Endothelial cell (in vitro differentiated cells): ENCODE data around the gene NFIX. TPM values are rescaled to one million over a fixed set of nuclear protein-coding genes. Genes with fewer than 3 reads are reported as not detected.

ENCODE experiments used
- DNase-seq: peaks from one replicate; pipeline ENCODE4 v3.0.0; 2021; ENCODE audit warnings: low spot score
- H3K27ac Mint-ChIP-seq: one replicate; pipeline ENCODE4 v1.8.0; 2021; ENCODE audit warnings: mixed read lengths, inconsistent platforms; ENCODE audit not compliant: unreplicated experiment
- H3K27me3 Mint-ChIP-seq: one replicate; pipeline ENCODE4 v1.8.0; 2021; ENCODE audit warnings: mild to moderate bottlenecking, moderate library complexity, mixed read lengths, inconsistent platforms; ENCODE audit not compliant: unreplicated experiment
- H3K36me3 Mint-ChIP-seq: one replicate; pipeline ENCODE4 v1.8.0; 2021; ENCODE audit warnings: mild to moderate bottlenecking, low read depth, mixed read lengths, inconsistent platforms; ENCODE audit not compliant: unreplicated experiment
- H3K4me1 Mint-ChIP-seq: one replicate; pipeline ENCODE4 v1.8.0; 2021; ENCODE audit warnings: mild to moderate bottlenecking, mixed read lengths, inconsistent platforms; ENCODE audit not compliant: unreplicated experiment
- H3K4me3 Mint-ChIP-seq: one replicate; pipeline ENCODE4 v1.8.0; 2021; ENCODE audit warnings: mild to moderate bottlenecking, mixed read lengths, inconsistent platforms; ENCODE audit not compliant: unreplicated experiment
- H3K9me3 Mint-ChIP-seq: one replicate; pipeline ENCODE4 v1.8.0; 2021; ENCODE audit warnings: mixed read lengths, inconsistent platforms; ENCODE audit not compliant: unreplicated experiment
- total RNA-seq: library from RNA; stranded (reverse); fragmentation: NEBNext Ultra II Directional; extraction: Animal tissue kit (Norgen Biotek cat#: 25700); gene quantifications from one replicate; pipeline ENCODE4 v1.2.1, GENCODE V29; 2021; ENCODE audit not compliant: unreplicated experiment
- TF ChIP-seq, protein P1 (sequence below): fragments of 200-600 bp; sonication (generic); IDR thresholded peaks from one replicate; pipeline ENCODE4 v1.5.0; 2021; ENCODE audit warnings: antibody characterized with exemption; ENCODE audit not compliant: unreplicated experiment

NFIX gene
- total RNA-seq, 1 donor from 2014 or later = 9.9 TPM

DNA sequence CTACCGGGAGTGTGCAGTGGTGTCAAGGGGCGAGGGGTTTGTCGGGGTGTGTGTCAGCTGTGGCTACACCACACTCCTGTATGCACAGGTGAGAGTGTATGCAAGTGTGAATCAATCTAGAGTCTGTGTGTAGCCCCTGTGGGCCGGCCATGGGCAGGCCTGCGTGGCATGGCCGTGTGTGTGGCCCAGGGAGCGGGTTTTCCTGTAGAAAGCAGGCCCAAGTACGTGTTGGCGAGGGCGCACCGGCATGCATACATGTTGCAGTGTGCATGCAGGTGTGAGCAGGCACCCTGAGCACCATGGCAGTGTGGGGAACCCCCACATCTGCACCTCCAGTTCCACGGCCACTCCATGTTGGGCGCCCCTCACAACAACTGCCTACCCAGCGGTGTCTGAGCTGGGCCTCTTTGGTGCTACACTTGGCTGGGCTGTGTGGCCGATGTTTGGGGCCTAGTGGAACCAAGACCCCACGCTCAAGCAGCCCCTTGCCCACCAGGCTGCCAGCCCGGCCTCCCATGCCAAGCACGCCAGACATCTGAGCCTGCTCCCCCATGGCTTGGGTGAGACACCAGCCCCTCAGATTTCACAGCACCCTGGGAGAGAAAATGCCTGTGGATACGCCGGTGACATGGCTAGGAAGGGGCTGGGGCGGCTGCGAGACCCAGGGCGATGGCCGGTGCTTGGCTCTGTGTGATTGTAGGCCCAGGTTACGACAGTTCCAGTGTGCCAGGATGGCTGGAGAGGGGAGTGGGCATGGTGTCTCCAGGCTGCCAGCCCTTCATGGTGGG is 2.1 kb downstream of the NFIX start:
- Mint-ChIP-seq H3K27me3 (peaks cover 46% of the 10 kb centered on the region), H3K4me3 (peak overlapping the region; percentile 73), H3K36me3 (peaks cover 9% of the 10 kb centered on the region), H3K4me1 (peaks cover 6% of the 10 kb centered on the region), H3K9me3 (no peaks in the 10 kb centered on the region), H3K27ac (no peak overlapping the region)
- no peak for DNase-seq
- TF ChIP-seq, protein P1, sequence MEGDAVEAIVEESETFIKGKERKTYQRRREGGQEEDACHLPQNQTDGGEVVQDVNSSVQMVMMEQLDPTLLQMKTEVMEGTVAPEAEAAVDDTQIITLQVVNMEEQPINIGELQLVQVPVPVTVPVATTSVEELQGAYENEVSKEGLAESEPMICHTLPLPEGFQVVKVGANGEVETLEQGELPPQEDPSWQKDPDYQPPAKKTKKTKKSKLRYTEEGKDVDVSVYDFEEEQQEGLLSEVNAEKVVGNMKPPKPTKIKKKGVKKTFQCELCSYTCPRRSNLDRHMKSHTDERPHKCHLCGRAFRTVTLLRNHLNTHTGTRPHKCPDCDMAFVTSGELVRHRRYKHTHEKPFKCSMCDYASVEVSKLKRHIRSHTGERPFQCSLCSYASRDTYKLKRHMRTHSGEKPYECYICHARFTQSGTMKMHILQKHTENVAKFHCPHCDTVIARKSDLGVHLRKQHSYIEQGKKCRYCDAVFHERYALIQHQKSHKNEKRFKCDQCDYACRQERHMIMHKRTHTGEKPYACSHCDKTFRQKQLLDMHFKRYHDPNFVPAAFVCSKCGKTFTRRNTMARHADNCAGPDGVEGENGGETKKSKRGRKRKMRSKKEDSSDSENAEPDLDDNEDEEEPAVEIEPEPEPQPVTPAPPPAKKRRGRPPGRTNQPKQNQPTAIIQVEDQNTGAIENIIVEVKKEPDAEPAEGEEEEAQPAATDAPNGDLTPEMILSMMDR = no peak

DNA sequence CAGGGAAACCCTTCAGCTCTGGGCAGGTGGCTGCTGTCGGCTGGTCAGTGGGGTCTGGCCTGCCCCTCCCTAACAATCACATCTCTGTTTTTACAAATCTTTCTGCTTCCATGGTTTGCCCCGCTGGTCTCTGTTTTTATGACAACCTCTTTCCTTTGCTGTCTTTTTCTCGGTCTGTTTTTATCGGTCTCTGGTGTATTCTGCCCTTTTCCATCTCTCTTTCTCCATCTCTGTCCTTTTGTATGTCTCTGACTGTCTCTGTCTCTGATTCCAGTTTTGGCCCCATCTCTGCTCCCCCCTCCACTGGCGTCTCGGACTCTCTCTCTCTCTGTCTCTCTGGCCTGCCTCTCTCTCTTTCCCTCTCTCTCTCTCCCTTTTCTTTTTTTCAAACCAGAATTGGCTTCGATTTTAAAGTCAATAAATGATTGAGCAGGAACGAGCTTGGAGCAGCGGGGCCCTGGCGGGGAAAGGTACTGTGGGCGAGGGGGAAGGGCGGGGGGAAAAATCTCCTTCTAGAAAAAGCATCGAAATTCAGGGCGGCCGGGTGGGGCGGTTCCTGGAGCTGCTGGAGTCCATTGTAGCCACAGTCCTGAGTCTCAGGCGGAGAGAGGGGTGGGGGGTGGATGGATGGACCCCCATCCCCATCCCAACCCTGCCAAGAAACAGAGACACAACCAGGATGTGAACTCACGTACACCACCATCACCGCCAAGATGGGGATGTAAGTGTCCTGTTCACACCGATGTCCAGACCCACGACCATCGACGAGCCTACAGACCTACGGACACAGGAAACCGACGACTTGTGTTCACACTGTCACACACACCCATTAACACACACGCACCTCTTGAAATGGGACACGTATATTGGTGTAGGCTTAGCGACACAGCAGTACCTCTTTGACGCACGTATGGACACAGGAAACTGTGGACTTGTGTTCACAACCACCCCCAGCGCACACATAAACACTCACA is 3.0 kb downstream of the NFIX start:
- DNase-seq = no peak
- H3K9me3 Mint-ChIP-seq = no peaks in the 10 kb centered on the region
- TF ChIP-seq, protein P1 = no peak
- H3K27ac Mint-ChIP-seq = peak overlapping the region; percentile 55
- no peak overlapping the region for H3K4me3 Mint-ChIP-seq
- H3K27me3 Mint-ChIP-seq = peaks cover 52% of the 10 kb centered on the region
- peaks cover 9% of the 10 kb centered on the region for H3K36me3 Mint-ChIP-seq
- H3K4me1 Mint-ChIP-seq = peaks cover 6% of the 10 kb centered on the region

DNA sequence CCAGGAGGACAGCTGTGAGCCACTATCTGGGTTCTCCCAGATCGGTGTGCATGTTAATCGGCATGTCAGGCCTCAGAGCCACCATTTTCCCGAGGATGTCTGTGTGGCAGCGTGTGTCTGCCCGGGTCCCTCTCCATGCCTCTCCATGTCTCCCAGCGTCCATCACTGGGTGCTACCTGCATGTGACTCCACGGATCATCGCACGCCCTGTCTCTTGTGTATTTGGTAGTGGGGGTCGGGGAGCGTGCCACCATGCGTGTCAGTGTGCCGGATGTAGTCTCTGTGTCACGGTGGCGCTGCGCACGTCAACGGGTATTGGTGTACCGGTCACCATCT is 5.9 kb downstream of the NFIX start:
- H3K27me3 Mint-ChIP-seq = peaks cover 48% of the 10 kb centered on the region
- no peaks in the 10 kb centered on the region for H3K4me1 Mint-ChIP-seq
- peaks cover 9% of the 10 kb centered on the region for H3K36me3 Mint-ChIP-seq
- no peak for DNase-seq
- H3K9me3 Mint-ChIP-seq = no peaks in the 10 kb centered on the region
- H3K4me3 Mint-ChIP-seq = no peak overlapping the region
- TF ChIP-seq, protein P1 = no peak
- H3K27ac Mint-ChIP-seq = no peak overlapping the region

DNA sequence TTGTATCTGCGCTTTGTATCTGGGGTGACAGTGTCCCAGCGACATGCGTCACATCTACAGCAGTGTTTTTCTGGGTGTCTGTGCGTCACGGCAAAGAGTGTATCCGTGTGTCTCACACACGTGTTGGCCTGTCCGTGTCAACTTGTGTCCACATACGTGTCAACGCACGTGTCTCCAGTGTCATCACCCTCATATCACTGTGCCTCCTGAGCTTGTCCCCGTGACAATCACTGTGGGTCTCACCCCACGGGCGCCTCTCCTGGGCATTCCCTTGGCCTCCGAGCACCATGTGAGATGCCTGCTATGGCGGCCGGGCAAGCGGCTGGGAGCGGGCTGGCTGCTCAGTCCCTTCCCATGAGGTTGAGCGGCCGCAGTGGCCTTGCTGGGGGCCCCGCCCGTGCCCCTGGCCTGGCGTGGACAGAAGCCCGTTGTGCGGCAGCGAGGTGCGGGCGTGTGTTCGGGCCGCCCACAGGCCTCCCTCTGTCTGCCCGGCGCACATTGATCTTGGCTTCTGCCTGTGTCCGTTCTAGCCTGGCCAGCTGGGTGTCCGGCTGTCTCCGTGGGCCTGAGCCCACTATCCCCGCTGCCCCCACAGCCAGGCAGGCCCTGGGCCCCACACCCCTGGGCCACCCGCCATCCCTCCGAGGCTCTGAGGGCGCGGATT is 6.4 kb downstream of the NFIX start:
- Mint-ChIP-seq H3K27ac (no peak overlapping the region), H3K36me3 (peaks cover 9% of the 10 kb centered on the region), H3K4me3 (no peak overlapping the region), H3K9me3 (no peaks in the 10 kb centered on the region), H3K4me1 (no peaks in the 10 kb centered on the region), H3K27me3 (peaks cover 48% of the 10 kb centered on the region)
- TF ChIP-seq, protein P1 = no peak
- DNase-seq = no peak
